ENCODE results near the gene ZNF771. TPM values are rescaled to one million over a fixed set of nuclear protein-coding genes. Genes with fewer than 3 reads are reported as not detected.

The ZNF771 gene
- total RNA-seq, 4 donors from 2014 or later = 5.4 to 15.7 (median 8.5) TPM

- TF ChIP-seq POLR2A (IDR thresholded peaks at IDR 0.05) (no peak), CTCF (IDR thresholded peaks at IDR 0.05) (no peak)
- H3K9me3 ChIP-seq = no peaks in the 10 kb centered on the region
- peak overlapping the region; percentile 92 to 100 (median 98) for H3K27ac ChIP-seq
- H3K4me1 ChIP-seq = peaks cover 0 to 24% (median 17%) of the 10 kb centered on the region in 4 donors
- no peaks in the 10 kb centered on the region for H3K36me3 ChIP-seq
- H3K4me3 ChIP-seq = peak overlapping the region; percentile 51 to 73 (median 70)
- H3K27me3 ChIP-seq = no peaks in the 10 kb centered on the region
- DNase-seq = peak in 1 of 3 donors; percentile 57
These were observed 30.2 kb upstream of the ZNF771 start for GRCh38 chr16:30377050-30377811.

DNA sequence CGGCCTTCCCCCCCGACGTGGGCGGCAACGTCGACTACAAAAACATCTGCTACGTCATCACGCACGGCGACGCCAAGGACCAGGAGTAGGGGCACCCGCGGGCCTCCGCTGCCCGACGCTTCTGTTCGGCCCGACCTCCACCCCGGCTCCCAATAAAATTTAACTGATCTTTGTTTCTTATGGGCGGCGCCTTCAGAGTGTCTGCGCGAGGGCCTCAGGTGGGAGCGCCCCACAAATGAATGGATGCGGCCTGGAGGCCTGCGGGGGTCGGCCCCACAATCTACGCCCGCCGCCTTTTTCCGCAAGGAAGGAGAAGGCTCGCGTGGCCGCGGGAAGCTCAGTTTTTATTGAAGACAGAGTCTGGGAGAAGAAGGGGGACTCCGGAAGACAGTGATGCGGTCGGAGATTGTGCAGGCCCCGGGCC lies 29.6 kb upstream of the ZNF771 start:
- Histone ChIP-seq H3K36me3 (no peaks in the 10 kb centered on the region), H3K4me3 (peak overlapping the region; percentile 51 to 73 (median 70)), H3K27me3 (no peaks in the 10 kb centered on the region), H3K9me3 (no peaks in the 10 kb centered on the region), H3K27ac (peak overlapping the region; percentile 92 to 100 (median 98)), H3K4me1 (peaks cover 0 to 24% (median 20%) of the 10 kb centered on the region in 4 donors)
- no peak for TF ChIP-seq CTCF (IDR thresholded peaks at IDR 0.05)
- TF ChIP-seq POLR2A (IDR thresholded peaks at IDR 0.05) = peak in 1 of 2 donors; percentile 38
- peak; percentile 91 to 96 (median 93) for DNase-seq

DNA sequence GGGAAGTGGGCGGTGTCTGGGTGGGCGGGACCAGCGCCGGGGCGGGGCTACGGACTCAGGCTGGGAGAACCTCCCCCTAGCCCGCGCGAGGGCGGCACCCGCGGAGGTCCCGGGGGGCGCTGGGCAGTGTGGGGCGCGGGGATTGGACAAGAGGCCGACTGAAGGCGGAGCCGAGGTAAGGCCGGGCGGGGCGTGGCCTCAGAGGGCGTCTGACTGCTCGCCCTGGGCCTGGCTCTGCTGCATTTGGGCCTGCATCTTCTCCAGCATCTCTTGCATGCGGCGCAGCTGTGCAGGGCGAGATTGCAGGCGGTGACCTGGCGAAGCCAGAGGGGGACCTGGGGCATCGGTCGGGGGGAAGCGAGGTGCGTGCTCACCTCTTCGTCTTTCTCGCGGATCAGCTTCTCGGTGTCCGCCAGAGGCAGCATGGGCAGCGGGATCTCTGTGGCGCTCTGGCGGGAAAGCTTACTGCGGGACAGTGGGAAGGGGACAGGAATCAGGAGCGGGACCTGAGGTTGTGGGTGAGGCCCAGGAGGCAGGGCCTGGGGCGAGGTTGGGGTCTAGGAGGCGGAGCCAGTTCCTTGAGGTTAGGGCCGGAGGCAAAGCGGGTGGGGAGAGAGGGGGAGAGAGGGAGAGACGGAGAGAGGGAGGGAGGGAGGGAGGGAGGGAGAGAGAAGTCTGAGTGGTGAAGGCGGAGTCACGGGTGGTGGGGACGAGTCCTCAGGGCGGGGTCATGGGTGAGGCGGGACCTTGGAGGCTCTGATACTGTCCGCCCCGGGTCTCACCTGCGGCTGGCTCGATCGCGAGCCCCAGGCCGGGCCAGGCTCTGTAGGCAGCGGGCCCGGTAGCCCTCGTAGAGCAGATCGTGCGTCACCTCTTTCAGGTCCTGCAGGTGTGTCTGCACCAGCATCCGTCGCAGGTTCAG lies 28.9 kb upstream of the ZNF771 start:
- H3K9me3 ChIP-seq = no peaks in the 10 kb centered on the region

DNA sequence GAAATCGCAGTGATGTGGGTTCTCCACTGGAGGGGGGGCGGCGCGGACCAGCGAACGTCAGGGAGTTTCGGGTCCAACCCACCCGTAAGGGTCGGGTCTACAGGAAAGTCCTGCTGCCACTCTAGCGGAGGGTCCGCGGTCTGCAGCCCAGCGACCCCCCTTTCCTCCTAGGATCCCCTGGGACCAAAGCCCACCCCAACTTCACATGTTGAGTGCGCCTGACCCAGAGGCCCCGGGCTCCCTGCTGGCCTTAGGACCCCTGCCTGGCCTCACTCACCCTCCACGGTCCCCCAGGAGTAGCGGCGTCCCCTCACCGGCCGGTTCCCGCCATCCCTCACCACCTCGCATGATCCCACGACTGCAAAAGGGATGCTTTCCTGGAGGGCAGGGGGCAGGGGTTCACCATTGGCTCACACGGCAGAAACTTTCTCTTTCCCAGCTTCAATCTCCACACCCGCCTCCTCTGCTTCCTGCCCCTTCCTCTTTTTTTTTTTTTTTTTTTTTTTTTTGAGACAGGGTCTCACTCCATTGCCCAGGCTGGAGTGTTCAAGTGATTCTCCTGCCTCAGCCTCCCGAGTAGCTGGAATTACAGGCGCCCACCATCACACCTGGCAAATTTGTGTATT lies 28.1 kb upstream of the ZNF771 start:
- Histone ChIP-seq H3K4me1 (peaks cover 0 to 24% (median 22%) of the 10 kb centered on the region in 4 donors), H3K27me3 (no peaks in the 10 kb centered on the region), H3K27ac (peak overlapping the region; percentile 92 to 100 (median 98)), H3K9me3 (no peaks in the 10 kb centered on the region), H3K4me3 (peak overlapping the region; percentile 51 to 73 (median 70)), H3K36me3 (no peaks in the 10 kb centered on the region)
- TF ChIP-seq CTCF (IDR thresholded peaks at IDR 0.05) = peak in 3 of 6 experiments; percentile 4 to 9 (median 7)
- TF ChIP-seq POLR2A (IDR thresholded peaks at IDR 0.05) = no peak
- no peak for DNase-seq

More for the DNA sequence above, 28.9 kb upstream of the ZNF771 start:
- H3K27me3 ChIP-seq = no peaks in the 10 kb centered on the region
- H3K36me3 ChIP-seq = no peaks in the 10 kb centered on the region
- peak overlapping the region; percentile 92 to 100 (median 98) for H3K27ac ChIP-seq
- H3K4me3 ChIP-seq = peak overlapping the region; percentile 51 to 73 (median 70)
- DNase-seq = peak; percentile 99 to 100 (median 99)
- TF ChIP-seq POLR2A (IDR thresholded peaks at IDR 0.05) (peak; percentile 54 to 64), CTCF (IDR thresholded peaks at IDR 0.05) (peak in 4 of 6 experiments; percentile 5 to 38 (median 22))
- peaks cover 0 to 24% (median 22%) of the 10 kb centered on the region in 4 donors for H3K4me1 ChIP-seq

Data from Peyer's patch (tissue), 4 donors.